Thyroid gland (tissue), 4 donors: ENCODE data around the gene FBRSL1. TPM values are rescaled to one million over a fixed set of nuclear protein-coding genes. Genes with fewer than 3 reads are reported as not detected.
A peak's percentile ranks its signal among the peaks of the same experiment; 100 is the strongest.

Experiments used
- DNase-seq, 2 donors: peaks; one replicate each; pipeline ENCODE4 v3.0.0-alpha.2; 2019
- H3K27ac ChIP-seq, 3 donors: fragments of 200-600 bp; sonication (generic); 1 replicate in 2 of 3; 2 replicates in 1 of 3; pipeline ENCODE4 v1.5.1; 2016 to 2019; ENCODE audit warnings: mild to moderate bottlenecking in 1 of 3, moderate library complexity in 1 of 3
- H3K27me3 ChIP-seq: fragments of 200-600 bp; sonication (generic); one replicate; pipeline ENCODE4 v1.5.1; 2019
- H3K36me3 ChIP-seq, 2 donors: fragments of 200-600 bp; sonication (generic); one replicate each; pipeline ENCODE4 v1.5.1; 2016 to 2019
- H3K4me1 ChIP-seq, 2 donors: fragments of 200-600 bp; sonication (generic); one replicate each; pipeline ENCODE4 v1.5.1; 2017 to 2019
- H3K4me3 ChIP-seq, 3 donors: fragments of 200-600 bp; sonication (generic); replicated peaks in 1 of 3; 1 replicate in 2 of 3; 2 replicates in 1 of 3; pipeline ENCODE4 v1.5.1; 2016; ENCODE audit warnings: mild to moderate bottlenecking in 1 of 3
- H3K9me3 ChIP-seq: fragments of 200-600 bp; sonication (generic); one replicate; pipeline ENCODE4 v1.5.1; 2017
- POLR2A ChIP-seq, 2 donors: fragments of 450-650 bp; IDR thresholded peaks; one replicate each; pipeline ENCODE4 v1.6.1; 2017; ENCODE audit warnings: antibody characterized with exemption in 2 of 2, mild to moderate bottlenecking in 2 of 2, moderate library complexity in 1 of 2
- WGBS, 2 donors: methylation state at CpG; one replicate each; pipeline ENCODE4 v1.1.5; 2017; 5-methylcytosine and 5-hydroxymethylcytosine counted together
- intact Hi-C: fragments of 100-400 bp; cut with DNase I; formaldehyde crosslinking; loops from one replicate; pipeline ENCODE4 v1.15.1; 2023
- total RNA-seq, 4 donors: library from RNA; depleted of rRNA; stranded (reverse); fragments of >200 nt; gene quantifications; one replicate each; pipeline ENCODE4 v1.2.3, GENCODE V29; 2016
- TF ChIP-seq, protein P1 (sequence below), 6 experiments: fragments of 200-600 bp in 3 of 6; fragments of 450-650 bp in 3 of 6; sonication (generic) in 3 of 6; IDR thresholded peaks; one replicate each; pipeline ENCODE4 v1.5.1; 2016 to 2019; ENCODE audit warnings: antibody characterized with exemption in 6 of 6, mild to moderate bottlenecking in 2 of 6, inconsistent platforms in 1 of 6, moderate library complexity in 1 of 6

Gene FBRSL1
- total RNA-seq, 4 donors from 2014 or later, result 9.2 to 19.7 (median 12.0) TPM

DNA sequence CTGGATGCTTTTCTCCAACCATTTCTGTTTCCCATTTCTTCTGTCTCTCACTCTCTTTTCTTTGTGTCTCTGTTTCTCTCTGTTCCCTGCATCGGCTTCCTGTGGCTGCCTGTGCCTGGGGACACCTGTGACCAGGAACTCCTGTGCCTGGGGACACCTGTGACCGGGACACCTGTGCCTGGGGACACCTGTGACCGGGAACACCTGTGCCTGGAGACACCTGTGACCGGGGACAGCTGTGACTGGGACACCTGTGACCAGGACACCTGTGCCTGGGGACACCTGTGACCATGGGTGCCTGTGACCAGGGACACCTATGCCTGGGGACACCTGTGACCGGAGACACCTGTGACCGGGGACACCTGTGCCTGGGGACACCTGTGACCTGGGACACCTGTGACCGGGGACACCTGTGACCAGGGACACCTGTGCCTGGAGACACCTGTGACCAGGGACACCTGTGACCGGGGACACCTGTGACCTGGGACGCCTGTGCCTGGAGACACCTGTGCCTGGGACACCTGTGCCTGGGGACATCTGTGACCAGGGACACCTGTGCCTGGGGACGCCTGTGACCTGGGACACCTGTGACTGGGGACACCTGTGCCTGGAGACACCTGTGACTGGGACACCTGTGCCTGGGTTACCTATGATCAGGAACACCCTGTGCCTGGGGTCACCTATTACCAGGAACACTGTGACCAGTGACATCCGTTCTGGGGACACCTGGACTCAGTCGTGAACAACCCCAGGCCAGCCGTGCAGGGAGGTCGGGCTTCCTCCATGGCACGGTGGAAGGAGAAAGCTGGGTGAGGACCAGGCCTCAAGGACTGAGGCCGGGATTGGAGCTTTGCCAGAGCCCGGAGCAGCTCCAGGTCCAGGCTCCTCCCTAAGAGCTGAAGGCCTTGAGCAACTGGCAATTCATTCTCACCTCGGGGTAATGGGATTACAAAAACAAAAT, 23.4 kb upstream of the FBRSL1 start:
- H3K27me3 ChIP-seq, result no peaks in the 10 kb centered on the region
- DNase-seq, result peak in 1 of 2 donors; percentile 25
- H3K27ac ChIP-seq, result no peak overlapping the region
- intact Hi-C loops, result no loop called here
- H3K36me3 ChIP-seq, result no peaks in the 10 kb centered on the region
- no peak overlapping the region for H3K4me3 ChIP-seq
- no peak for TF ChIP-seq POLR2A (IDR thresholded peaks at IDR 0.05)
- TF ChIP-seq, protein P1, sequence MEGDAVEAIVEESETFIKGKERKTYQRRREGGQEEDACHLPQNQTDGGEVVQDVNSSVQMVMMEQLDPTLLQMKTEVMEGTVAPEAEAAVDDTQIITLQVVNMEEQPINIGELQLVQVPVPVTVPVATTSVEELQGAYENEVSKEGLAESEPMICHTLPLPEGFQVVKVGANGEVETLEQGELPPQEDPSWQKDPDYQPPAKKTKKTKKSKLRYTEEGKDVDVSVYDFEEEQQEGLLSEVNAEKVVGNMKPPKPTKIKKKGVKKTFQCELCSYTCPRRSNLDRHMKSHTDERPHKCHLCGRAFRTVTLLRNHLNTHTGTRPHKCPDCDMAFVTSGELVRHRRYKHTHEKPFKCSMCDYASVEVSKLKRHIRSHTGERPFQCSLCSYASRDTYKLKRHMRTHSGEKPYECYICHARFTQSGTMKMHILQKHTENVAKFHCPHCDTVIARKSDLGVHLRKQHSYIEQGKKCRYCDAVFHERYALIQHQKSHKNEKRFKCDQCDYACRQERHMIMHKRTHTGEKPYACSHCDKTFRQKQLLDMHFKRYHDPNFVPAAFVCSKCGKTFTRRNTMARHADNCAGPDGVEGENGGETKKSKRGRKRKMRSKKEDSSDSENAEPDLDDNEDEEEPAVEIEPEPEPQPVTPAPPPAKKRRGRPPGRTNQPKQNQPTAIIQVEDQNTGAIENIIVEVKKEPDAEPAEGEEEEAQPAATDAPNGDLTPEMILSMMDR (IDR thresholded peaks at IDR 0.05), result no peak
- 35 to 59% methylated on average over 8 to 14 of the region's 18 CpGs for WGBS, 2 donors
- no peaks in the 10 kb centered on the region for H3K9me3 ChIP-seq
- H3K4me1 ChIP-seq, result no peaks in the 10 kb centered on the region

- WGBS, 2 donors, result 82 to 85% methylated on average over 13 of the region's 13 CpGs
- Histone ChIP-seq H3K36me3 (no peaks in the 10 kb centered on the region), H3K9me3 (no peaks in the 10 kb centered on the region), H3K27me3 (no peaks in the 10 kb centered on the region), H3K4me1 (no peaks in the 10 kb centered on the region), H3K4me3 (no peak overlapping the region), H3K27ac (no peak overlapping the region)
- intact Hi-C loops, result no loop called here
- TF ChIP-seq, protein P1 (IDR thresholded peaks at IDR 0.05), result no peak
- no peak for TF ChIP-seq POLR2A (IDR thresholded peaks at IDR 0.05)
- DNase-seq, result no peak
Observed at GRCh38 chr12:132467511-132467910, 22.4 kb upstream of the FBRSL1 start.

GRCh38 chr12:132469423-132469822, 20.5 kb upstream of the FBRSL1 start:
- WGBS, 2 donors, result 25 to 46% methylated on average over 9 of the region's 9 CpGs
- Histone ChIP-seq H3K9me3 (no peaks in the 10 kb centered on the region), H3K36me3 (no peaks in the 10 kb centered on the region), H3K27ac (no peak overlapping the region), H3K27me3 (no peaks in the 10 kb centered on the region), H3K4me3 (no peak overlapping the region), H3K4me1 (no peaks in the 10 kb centered on the region)
- no peak for DNase-seq
- TF ChIP-seq, protein P1 (IDR thresholded peaks at IDR 0.05), result no peak
- no peak for TF ChIP-seq POLR2A (IDR thresholded peaks at IDR 0.05)
- intact Hi-C loops, result no loop called here

- no peak for DNase-seq
- H3K36me3 ChIP-seq, result no peaks in the 10 kb centered on the region
- no peaks in the 10 kb centered on the region for H3K9me3 ChIP-seq
- H3K4me1 ChIP-seq, result no peaks in the 10 kb centered on the region
- H3K27me3 ChIP-seq, result no peaks in the 10 kb centered on the region
- H3K4me3 ChIP-seq, result no peak overlapping the region
- intact Hi-C loops, result no loop called here
- TF ChIP-seq, protein P1 (IDR thresholded peaks at IDR 0.05), result no peak
- no peak for TF ChIP-seq POLR2A (IDR thresholded peaks at IDR 0.05)
- WGBS, 2 donors, result 13 to 14% methylated on average over 2 of the region's 3 CpGs
- H3K27ac ChIP-seq, result no peak overlapping the region
Observed at GRCh38 chr12:132470397-132470796, 19.6 kb upstream of the FBRSL1 start.
